ENCODE data around the gene MMRN2.
"Not testable (repeated sequence)": the region's sequence is repeated elsewhere in the genome, so short reads cannot be mapped to it uniquely, and the experiment has no call there.

Gene MMRN2

GRCh38 chr10:86944471-86944870, 12.9 kb downstream of the MMRN2 start:
- Mint-ChIP-seq H3K36me3 (ENCODE audit: low read depth) (no peaks in the 10 kb centered on the region), H3K4me1 (ENCODE audit: low read depth) (no peaks in the 10 kb centered on the region)

GRCh38 chr10:86944031-86944419, 13.4 kb downstream of the MMRN2 start:
- peaks cover 14% of the 10 kb centered on the region for H3K27me3 Mint-ChIP-seq
- intact Hi-C loops (cut with micrococcal nuclease) = no loop called here
- no peak overlapping the region for H3K27ac Mint-ChIP-seq
- no peaks in the 10 kb centered on the region for H3K36me3 Mint-ChIP-seq (ENCODE audit: low read depth)
- no peaks in the 10 kb centered on the region for H3K4me1 Mint-ChIP-seq (ENCODE audit: low read depth)
- H3K9me3 Mint-ChIP-seq = no peaks in the 10 kb centered on the region
- no peak overlapping the region for H3K4me3 Mint-ChIP-seq

More at GRCh38 chr10:86944471-86944870, 12.9 kb downstream of the MMRN2 start:
- peaks cover 14% of the 10 kb centered on the region for H3K27me3 Mint-ChIP-seq
- no peak overlapping the region for H3K27ac Mint-ChIP-seq
- H3K9me3 Mint-ChIP-seq = no peaks in the 10 kb centered on the region
- H3K4me3 Mint-ChIP-seq = no peak overlapping the region
- intact Hi-C loops (cut with micrococcal nuclease) = no loop called here

GRCh38 chr10:86943316-86944030, 13.9 kb downstream of the MMRN2 start:
- intact Hi-C loops (cut with micrococcal nuclease) = no loop called here
- H3K9me3 Mint-ChIP-seq = no peaks in the 10 kb centered on the region
- no peaks in the 10 kb centered on the region for H3K36me3 Mint-ChIP-seq (ENCODE audit: low read depth)
- H3K27ac Mint-ChIP-seq = no peak overlapping the region
- no peaks in the 10 kb centered on the region for H3K4me1 Mint-ChIP-seq (ENCODE audit: low read depth)
- H3K4me3 Mint-ChIP-seq = no peak overlapping the region
- peaks cover 14% of the 10 kb centered on the region for H3K27me3 Mint-ChIP-seq

- no peak overlapping the region for H3K27ac Mint-ChIP-seq
- peaks cover 10% of the 10 kb centered on the region for H3K27me3 Mint-ChIP-seq
- H3K36me3 Mint-ChIP-seq (ENCODE audit: low read depth) = no peaks in the 10 kb centered on the region
- intact Hi-C loops (cut with micrococcal nuclease) = no loop called here
- no peak overlapping the region for H3K4me3 Mint-ChIP-seq
- H3K9me3 Mint-ChIP-seq = no peaks in the 10 kb centered on the region
- no peaks in the 10 kb centered on the region for H3K4me1 Mint-ChIP-seq (ENCODE audit: low read depth)
Measured at GRCh38 chr10:86942441-86943315, 14.7 kb downstream of the MMRN2 start.

- H3K4me1 Mint-ChIP-seq (ENCODE audit: low read depth) = no peaks in the 10 kb centered on the region
- H3K27ac Mint-ChIP-seq = no peak overlapping the region
- no peak overlapping the region for H3K4me3 Mint-ChIP-seq
- no peaks in the 10 kb centered on the region for H3K36me3 Mint-ChIP-seq (ENCODE audit: low read depth)
- peaks cover 10% of the 10 kb centered on the region for H3K27me3 Mint-ChIP-seq
- intact Hi-C loops (cut with micrococcal nuclease) = no loop called here
- H3K9me3 Mint-ChIP-seq = no peaks in the 10 kb centered on the region
Measured at GRCh38 chr10:86941991-86942421, 15.4 kb downstream of the MMRN2 start.

GRCh38 chr10:86941426-86941825, 16.0 kb downstream of the MMRN2 start:
- Mint-ChIP-seq H3K27me3 (peaks cover 4% of the 10 kb centered on the region), H3K4me3 (no peak overlapping the region), H3K9me3 (no peaks in the 10 kb centered on the region), H3K4me1 (ENCODE audit: low read depth) (no peaks in the 10 kb centered on the region), H3K36me3 (ENCODE audit: low read depth) (no peaks in the 10 kb centered on the region), H3K27ac (no peak overlapping the region)
- intact Hi-C loops (cut with micrococcal nuclease) = no loop called here

- H3K4me1 Mint-ChIP-seq (ENCODE audit: low read depth) = no peaks in the 10 kb centered on the region
- no peak overlapping the region for H3K27ac Mint-ChIP-seq
- intact Hi-C loops (cut with micrococcal nuclease) = no loop called here
Measured at GRCh38 chr10:86940677-86941076, 16.7 kb downstream of the MMRN2 start.

GRCh38 chr10:86940076-86940475, 17.3 kb downstream of the MMRN2 start:
- intact Hi-C loops (cut with micrococcal nuclease); H3K4me3 Mint-ChIP-seq; H3K27me3 Mint-ChIP-seq; H3K4me1 Mint-ChIP-seq (ENCODE audit: low read depth); H3K9me3 Mint-ChIP-seq; H3K36me3 Mint-ChIP-seq (ENCODE audit: low read depth); H3K27ac Mint-ChIP-seq: not testable (repeated sequence)

More at GRCh38 chr10:86940677-86941076, 16.7 kb downstream of the MMRN2 start:
- Mint-ChIP-seq H3K9me3 (no peaks in the 10 kb centered on the region), H3K27me3 (peaks cover 4% of the 10 kb centered on the region), H3K4me3 (no peak overlapping the region), H3K36me3 (ENCODE audit: low read depth) (no peaks in the 10 kb centered on the region)

- Mint-ChIP-seq H3K4me1 (ENCODE audit: low read depth) (no peaks in the 10 kb centered on the region), H3K9me3 (no peaks in the 10 kb centered on the region), H3K4me3 (no peak overlapping the region), H3K36me3 (ENCODE audit: low read depth) (no peaks in the 10 kb centered on the region), H3K27ac (no peak overlapping the region), H3K27me3 (peaks cover 4% of the 10 kb centered on the region)
- intact Hi-C loops (cut with micrococcal nuclease) = no loop called here
Measured at GRCh38 chr10:86938260-86938659, 19.2 kb downstream of the MMRN2 start.

GRCh38 chr10:86937502-86938154, 19.8 kb downstream of the MMRN2 start:
- no peaks in the 10 kb centered on the region for H3K9me3 Mint-ChIP-seq
- H3K4me3 Mint-ChIP-seq = no peak overlapping the region
- no peak overlapping the region for H3K27ac Mint-ChIP-seq
- H3K27me3 Mint-ChIP-seq = peaks cover 2% of the 10 kb centered on the region
- no peaks in the 10 kb centered on the region for H3K36me3 Mint-ChIP-seq (ENCODE audit: low read depth)
- intact Hi-C loops (cut with micrococcal nuclease) = no loop called here
- H3K4me1 Mint-ChIP-seq (ENCODE audit: low read depth) = no peaks in the 10 kb centered on the region

GRCh38 chr10:86936661-86937501, 20.5 kb downstream of the MMRN2 start:
- H3K4me3 Mint-ChIP-seq = no peak overlapping the region
- intact Hi-C loops (cut with micrococcal nuclease) = no loop called here
- H3K27me3 Mint-ChIP-seq = peaks cover 2% of the 10 kb centered on the region
- no peak overlapping the region for H3K27ac Mint-ChIP-seq
- no peaks in the 10 kb centered on the region for H3K36me3 Mint-ChIP-seq (ENCODE audit: low read depth)
- H3K4me1 Mint-ChIP-seq (ENCODE audit: low read depth) = peaks cover 1% of the 10 kb centered on the region
- no peaks in the 10 kb centered on the region for H3K9me3 Mint-ChIP-seq

- H3K36me3 Mint-ChIP-seq (ENCODE audit: low read depth); intact Hi-C loops (cut with micrococcal nuclease); H3K27ac Mint-ChIP-seq: not testable (repeated sequence)
Measured at GRCh38 chr10:86934162-86934711, 23.2 kb downstream of the MMRN2 start.

GRCh38 chr10:86932674-86933073, 24.7 kb downstream of the MMRN2 start:
- Mint-ChIP-seq H3K36me3 (ENCODE audit: low read depth) (no peaks in the 10 kb centered on the region), H3K27me3 (no peaks in the 10 kb centered on the region), H3K9me3 (no peaks in the 10 kb centered on the region), H3K4me1 (ENCODE audit: low read depth) (peaks cover 5% of the 10 kb centered on the region), H3K27ac (no peak overlapping the region), H3K4me3 (no peak overlapping the region)
- intact Hi-C loops (cut with micrococcal nuclease) = no loop called here

More at GRCh38 chr10:86934162-86934711, 23.2 kb downstream of the MMRN2 start:
- not testable (repeated sequence) for H3K9me3 Mint-ChIP-seq; H3K4me3 Mint-ChIP-seq; H3K27me3 Mint-ChIP-seq; H3K4me1 Mint-ChIP-seq (ENCODE audit: low read depth)
